Endothelial cell of umbilical vein (primary cell): ENCODE measurements around the gene IL36B. TPM values are rescaled to one million over a fixed set of nuclear protein-coding genes. Genes with fewer than 3 reads are reported as not detected.
A peak's percentile ranks its signal among the peaks of the same experiment; 100 is the strongest.

ENCODE experiments used
- BruUV-seq: library from RNA; stranded (reverse); fragments of 400-500 nt; replicated peaks from 2 replicates; lab custom pipeline; 2021; lab: Mats Ljungman, UMichigan
- CTCF ChIA-PET: fragments of 300-600, 350-600 bp; sonication (Branson Sonifier 250); formaldehyde crosslinking; loops from one replicate; lab custom pipeline; 2021; ENCODE audit warnings: antibody characterized with exemption, inconsistent platforms; lab: Charles Lee
- POLR2A ChIA-PET: fragments of 300-600, 350-600 bp; sonication (Branson Sonifier 250); formaldehyde crosslinking; loops from one replicate; lab custom pipeline; 2021; ENCODE audit warnings: antibody characterized with exemption, inconsistent platforms; lab: Charles Lee
- DNase-seq: peaks from one replicate; pipeline ENCODE4 v3.0.0-alpha.2; 2011; ENCODE audit warnings: low read depth, low spot score
- FAIRE-seq: peaks from 2 replicates; lab custom pipeline; 2011; peaks lifted over from hg19 to GRCh38; lab: Jason Lieb, UNC
- H2AFZ ChIP-seq: 2 replicates; pipeline ENCODE4 v1.6.0; 2012; ENCODE audit warnings: low read depth, low read length, control low read depth, inconsistent platforms
- H3K27ac ChIP-seq: 2 replicates; pipeline ENCODE4 v1.5.1; 2011; ENCODE audit warnings: low read depth, mild to moderate bottlenecking, control low read depth, low read length, moderate library complexity; ENCODE audit not compliant: insufficient read depth
- H3K27me3 ChIP-seq, 2 experiments: 2 replicates each; pipeline versions ENCODE4 v1.6.0 to v1.6.1; 2011; ENCODE audit warnings: low read length in 2 of 2, mixed read lengths in 1 of 2; ENCODE audit not compliant: control insufficient read depth in 2 of 2, insufficient read depth in 2 of 2
- H3K36me3 ChIP-seq, 2 experiments: 2 replicates in 1 of 2; 3 replicates in 1 of 2; pipeline ENCODE4 v1.5.1; 2011; ENCODE audit warnings: low read length in 2 of 2, mild to moderate bottlenecking in 1 of 2, moderate library complexity in 1 of 2; ENCODE audit not compliant: control insufficient read depth in 2 of 2, insufficient read depth in 2 of 2; ENCODE audit errors: extremely low read depth in 1 of 2
- H3K4me1 ChIP-seq: 3 replicates; pipeline ENCODE4 v1.5.1; 2011; ENCODE audit warnings: mild to moderate bottlenecking, low read length; ENCODE audit not compliant: control insufficient read depth, insufficient read depth; ENCODE audit errors: extremely low read depth
- H3K4me2 ChIP-seq: 2 replicates; pipeline ENCODE4 v1.6.1; 2011; ENCODE audit warnings: low read length, control low read depth, mixed read lengths; ENCODE audit not compliant: insufficient read depth
- H3K4me3 ChIP-seq, 3 experiments: fragments of 200-600 bp in 1 of 3; sonication (generic), shearing (Covaris generic) in 1 of 3; replicated peaks in 1 of 3; 2 replicates each; pipeline ENCODE4 v1.5.1; 2011 to 2016; ENCODE audit warnings: control low read depth in 3 of 3, low read length in 3 of 3, mild to moderate bottlenecking in 2 of 3, inconsistent platforms in 1 of 3, low read depth in 1 of 3, moderate library complexity in 1 of 3; ENCODE audit not compliant: insufficient read depth in 1 of 3
- H3K79me2 ChIP-seq: 2 replicates; pipeline ENCODE4 v1.6.0; 2012; ENCODE audit warnings: low read length, inconsistent platforms; ENCODE audit not compliant: control insufficient read depth, insufficient read depth
- H3K9ac ChIP-seq: replicated peaks from 2 replicates; pipeline ENCODE3; 2011; ENCODE audit warnings: low read length, control low read depth; ENCODE audit not compliant: insufficient read depth; ENCODE audit errors: extremely low read depth
- H3K9me1 ChIP-seq: replicated peaks from 3 replicates; pipeline ENCODE4 v1.6.0; 2011; ENCODE audit warnings: mild to moderate bottlenecking, low read length; ENCODE audit not compliant: control insufficient read depth, insufficient read depth; ENCODE audit errors: extremely low read depth
- H3K9me3 ChIP-seq: replicated peaks from 2 replicates; pipeline ENCODE4 v1.5.1; 2012; ENCODE audit warnings: low read length, inconsistent platforms; ENCODE audit not compliant: control insufficient read depth, insufficient read depth
- H4K20me1 ChIP-seq: replicated peaks from 2 replicates; pipeline ENCODE3; 2011; ENCODE audit warnings: mild to moderate bottlenecking, low read length; ENCODE audit not compliant: control insufficient read depth, insufficient read depth; ENCODE audit errors: extremely low read depth
- CTCF ChIP-seq, 2 donors: IDR thresholded peaks; 1 replicate in 1 of 2; 2 replicates in 1 of 2; pipeline ENCODE4 v1.5.1; 2011; ENCODE audit warnings: low read length in 2 of 2, mild to moderate bottlenecking in 2 of 2, moderate library complexity in 2 of 2, control low read depth in 1 of 2, inconsistent platforms in 1 of 2, low read depth in 1 of 2; ENCODE audit not compliant: insufficient read depth in 1 of 2; ENCODE audit errors: extremely low read depth in 1 of 2
- EZH2 ChIP-seq: IDR thresholded peaks from 2 replicates; pipeline ENCODE4 v1.6.1; 2012; ENCODE audit warnings: borderline replicate concordance, low read depth, mild to moderate bottlenecking, moderate library complexity, low read length, inconsistent platforms; ENCODE audit not compliant: severe bottlenecking
- FOS ChIP-seq: IDR thresholded peaks from 2 replicates; pipeline ENCODE4 v1.6.1; 2011; ENCODE audit warnings: mild to moderate bottlenecking, low read length, moderate library complexity, borderline replicate concordance; ENCODE audit not compliant: insufficient read depth
- GATA2 ChIP-seq: IDR thresholded peaks from 2 replicates; pipeline ENCODE4 v1.7.0; 2011; ENCODE audit warnings: low read depth, mild to moderate bottlenecking, moderate library complexity, mixed read lengths, low read length; ENCODE audit not compliant: insufficient read length, insufficient read depth
- JUN ChIP-seq: IDR thresholded peaks from 2 replicates; pipeline ENCODE4 v1.6.1; 2011; ENCODE audit warnings: borderline replicate concordance, low read depth; ENCODE audit not compliant: insufficient read length, insufficient read depth
- MAX ChIP-seq: IDR thresholded peaks from 2 replicates; pipeline ENCODE4 v1.6.1; 2011; ENCODE audit not compliant: insufficient read depth, insufficient read length
- MYC ChIP-seq: IDR thresholded peaks from one replicate; pipeline ENCODE4 v1.6.1; 2011; ENCODE audit warnings: mild to moderate bottlenecking, low read depth, low read length
- POLR2A ChIP-seq: IDR thresholded peaks from 2 replicates; pipeline ENCODE4 v1.6.1; 2012; ENCODE audit warnings: low read depth, mild to moderate bottlenecking, control low read depth, low read length
- POLR2AphosphoS5 ChIP-seq: IDR thresholded peaks from 2 replicates; pipeline ENCODE4 v1.6.1; 2012; ENCODE audit warnings: low read depth, mild to moderate bottlenecking, control low read depth, low read length, moderate library complexity; ENCODE audit not compliant: insufficient read depth
- dilution Hi-C: fragments of 300-500 bp; cut with MboI; formaldehyde crosslinking; loops from one replicate; pipeline ENCODE4 v1.15.0; 2019; ENCODE audit warnings: low sequenced_read_pairs; ENCODE audit not compliant: extremely low pct_ligation_motif_present
- intact Hi-C: fragments of 100-400 bp; cut with micrococcal nuclease; formaldehyde crosslinking; loops from one replicate; pipeline ENCODE4 v1.10.0; 2022
- polyA plus RNA-seq, 4 experiments: library from polyadenylated mRNA; depleted of rRNA in 3 of 4; stranded (reverse) in 3 of 4; unstranded in 1 of 4; fragments of >200 nt; gene quantifications; 2 replicates each; pipeline versions ENCODE4 v1.2.1 to v1.2.3, GENCODE V29; 2011 to 2012; ENCODE audit warnings: missing spikeins in 1 of 4
- total RNA-seq: library from RNA; stranded (reverse); gene quantifications from 2 replicates; pipeline ENCODE4 v1.2.3, GENCODE V29; 2021

The IL36B gene
- total and polyA plus RNA-seq, 2 donors (not counting 3 experiments of a cell fraction or from before 2014, with no cell fraction given) = not detected

GRCh38 chr2:113084249-113085000 is 31.8 kb upstream of the IL36B start:
- H2AFZ ChIP-seq = no peak overlapping the region
- no peak overlapping the region for H3K4me2 ChIP-seq
- no peaks in the 10 kb centered on the region for H4K20me1 ChIP-seq
- BruUV-seq = no TSS peak
- H3K79me2 ChIP-seq = no peaks in the 10 kb centered on the region
- no peaks in the 10 kb centered on the region for H3K9me1 ChIP-seq
- H3K9me3 ChIP-seq = no peaks in the 10 kb centered on the region
- H3K9ac ChIP-seq = no peak overlapping the region
- ChIA-PET POLR2A (no interaction called here), CTCF (interaction anchor here (0.7 to 1.0 kb wide), 4 partner anchors 52 to 305 kb away, joined by 3 to 6 read pairs (median 4); no protein-coding TSS in a partner anchor)
- H3K27ac ChIP-seq = no peak overlapping the region
- H3K36me3 ChIP-seq = no peaks in the 10 kb centered on the region
- TF ChIP-seq GATA2 (no peak), CTCF (IDR thresholded peaks at IDR 0.05; ENCODE audit: extremely low read depth in 1 of 2, insufficient read depth in 1 of 2, low read depth in 1 of 2, low read length in 2 of 2) (peak in 1 of 2 donors; percentile 10)
- peaks cover 3 to 10% of the 10 kb centered on the region in 2 experiments for H3K27me3 ChIP-seq
- no peaks in the 10 kb centered on the region for H3K4me1 ChIP-seq
- FAIRE-seq (no peak), DNase-seq (no peak)
- dilution Hi-C loops (no loop called here), intact Hi-C loops (no loop called here)
- H3K4me3 ChIP-seq = no peak overlapping the region

GRCh38 chr2:113083296-113083695 is 30.6 kb upstream of the IL36B start:
- Histone ChIP-seq H3K9ac (no peak overlapping the region), H3K9me3 (no peaks in the 10 kb centered on the region), H3K79me2 (no peaks in the 10 kb centered on the region), H3K9me1 (no peaks in the 10 kb centered on the region), H3K36me3 (no peaks in the 10 kb centered on the region), H2AFZ (no peak overlapping the region), H3K27me3 (peaks cover 3 to 10% of the 10 kb centered on the region in 2 experiments), H3K27ac (no peak overlapping the region), H3K4me2 (no peak overlapping the region), H3K4me1 (no peaks in the 10 kb centered on the region), H3K4me3 (no peak overlapping the region), H4K20me1 (no peaks in the 10 kb centered on the region)
- no peak for FAIRE-seq
- ChIA-PET CTCF (interaction anchor here (1.0 kb wide), 1 partner anchor 55 kb away, joined by 4 read pairs; no protein-coding TSS in a partner anchor), POLR2A (no interaction called here)
- DNase-seq = no peak
- intact Hi-C loops = no loop called here
- no TSS peak for BruUV-seq
- TF ChIP-seq MYC (no peak), MAX (no peak), JUN (no peak), CTCF (IDR thresholded peaks at IDR 0.05; ENCODE audit: extremely low read depth in 1 of 2, insufficient read depth in 1 of 2, low read depth in 1 of 2, low read length in 2 of 2) (no peak), FOS (no peak), GATA2 (no peak), POLR2A (no peak), POLR2AphosphoS5 (no peak), EZH2 (no peak)
- dilution Hi-C loops = no loop called here
